Parathyroid adenoma (tissue), 2 donors: ENCODE measurements around the gene ARHGEF11.

Experiments
- H2AFZ ChIP-seq: fragments of 300-600 bp; sonication (generic); one replicate; pipeline ENCODE4 v1.7.0; 2017; ENCODE audit warnings: antibody characterized with exemption, mild to moderate bottlenecking
- H3K27ac ChIP-seq: fragments of 300-600 bp; sonication (generic); one replicate; pipeline ENCODE4 v1.7.0; 2017
- H3K27me3 ChIP-seq: fragments of 300-600 bp; sonication (generic); one replicate; pipeline ENCODE4 v1.7.0; 2017; ENCODE audit warnings: low read length; ENCODE audit not compliant: control insufficient read depth, insufficient read depth
- H3K36me3 ChIP-seq: fragments of 300-600 bp; sonication (generic); one replicate; pipeline ENCODE4 v1.7.0; 2017; ENCODE audit warnings: low read length; ENCODE audit not compliant: control insufficient read depth, insufficient read depth
- H3K4me1 ChIP-seq: fragments of 300-600 bp; sonication (generic); one replicate; pipeline ENCODE4 v1.7.0; 2017; ENCODE audit warnings: control low read depth
- H3K4me2 ChIP-seq: fragments of 300-600 bp; sonication (generic); one replicate; pipeline ENCODE4 v1.7.0; 2017; ENCODE audit warnings: low read length
- H3K4me3 ChIP-seq: fragments of 300-600 bp; sonication (generic); one replicate; pipeline ENCODE4 v1.7.0; 2017; ENCODE audit warnings: low read depth, low read length
- H3K79me2 ChIP-seq: fragments of 300-600 bp; sonication (generic); one replicate; pipeline ENCODE4 v1.7.0; 2017; ENCODE audit warnings: control low read depth
- H3K9ac ChIP-seq: fragments of 300-600 bp; sonication (generic); one replicate; pipeline ENCODE4 v1.7.0; 2017; ENCODE audit warnings: mild to moderate bottlenecking
- H3K9me3 ChIP-seq: fragments of 300-600 bp; sonication (generic); one replicate; pipeline ENCODE4 v1.7.0; 2017; ENCODE audit warnings: low read length; ENCODE audit not compliant: control insufficient read depth
- TF ChIP-seq, protein P1 (sequence below): fragments of 300-600 bp; sonication (generic); IDR thresholded peaks from one replicate; pipeline ENCODE4 v1.7.0; 2017; ENCODE audit warnings: antibody characterized with exemption, mild to moderate bottlenecking
- donor health status: primary hyperparathyroidism.

ARHGEF11 gene

DNA sequence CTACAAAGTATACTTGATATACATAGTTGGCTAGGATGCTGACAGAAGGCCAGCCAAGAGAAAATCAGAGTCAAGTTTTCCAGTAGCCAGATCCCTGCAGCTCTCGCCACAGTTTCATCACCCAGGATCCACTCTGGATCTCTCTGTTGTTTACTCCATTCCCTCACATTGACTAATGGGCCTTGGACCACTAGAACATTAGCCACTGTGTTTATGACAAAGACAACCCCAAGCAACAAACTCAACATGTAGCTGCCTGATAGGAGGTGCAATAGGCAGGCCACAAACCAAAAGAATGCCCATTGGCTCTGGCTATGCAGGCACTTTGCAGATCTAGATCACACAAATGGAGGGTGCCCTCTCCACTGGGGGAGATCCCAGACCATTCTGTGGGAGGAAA is 44.2 kb downstream of the ARHGEF11 start:
- no peak overlapping the region for H3K4me3 ChIP-seq

DNA sequence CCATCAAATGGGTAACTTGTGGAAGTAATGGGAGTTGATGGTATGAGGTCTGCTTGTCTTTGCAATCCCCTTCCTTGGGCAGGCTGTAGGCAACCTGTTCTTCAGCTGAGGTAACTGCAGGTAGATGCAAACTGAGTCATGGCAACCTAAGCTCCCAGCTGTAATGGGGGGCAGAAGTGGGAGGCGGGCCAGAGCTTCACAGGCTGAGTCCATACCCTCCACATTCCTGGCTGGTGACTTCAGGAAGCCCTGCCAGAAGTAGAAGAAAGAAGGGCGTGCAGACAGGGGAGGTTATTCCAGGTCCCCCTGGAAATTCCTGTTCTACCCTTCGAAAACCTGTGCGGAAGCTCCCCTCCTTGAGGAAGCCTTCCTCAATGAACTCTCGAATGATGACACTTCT is 44.9 kb downstream of the ARHGEF11 start:
- Histone ChIP-seq H3K79me2 (peaks cover 4% of the 10 kb centered on the region), H3K9me3 (no peaks in the 10 kb centered on the region), H3K4me2 (no peak overlapping the region), H3K36me3 (no peaks in the 10 kb centered on the region), H3K9ac (no peak overlapping the region), H2AFZ (no peak overlapping the region), H3K27me3 (no peaks in the 10 kb centered on the region), H3K4me3 (no peak overlapping the region), H3K27ac (no peak overlapping the region), H3K4me1 (no peaks in the 10 kb centered on the region)
- TF ChIP-seq, protein P1, sequence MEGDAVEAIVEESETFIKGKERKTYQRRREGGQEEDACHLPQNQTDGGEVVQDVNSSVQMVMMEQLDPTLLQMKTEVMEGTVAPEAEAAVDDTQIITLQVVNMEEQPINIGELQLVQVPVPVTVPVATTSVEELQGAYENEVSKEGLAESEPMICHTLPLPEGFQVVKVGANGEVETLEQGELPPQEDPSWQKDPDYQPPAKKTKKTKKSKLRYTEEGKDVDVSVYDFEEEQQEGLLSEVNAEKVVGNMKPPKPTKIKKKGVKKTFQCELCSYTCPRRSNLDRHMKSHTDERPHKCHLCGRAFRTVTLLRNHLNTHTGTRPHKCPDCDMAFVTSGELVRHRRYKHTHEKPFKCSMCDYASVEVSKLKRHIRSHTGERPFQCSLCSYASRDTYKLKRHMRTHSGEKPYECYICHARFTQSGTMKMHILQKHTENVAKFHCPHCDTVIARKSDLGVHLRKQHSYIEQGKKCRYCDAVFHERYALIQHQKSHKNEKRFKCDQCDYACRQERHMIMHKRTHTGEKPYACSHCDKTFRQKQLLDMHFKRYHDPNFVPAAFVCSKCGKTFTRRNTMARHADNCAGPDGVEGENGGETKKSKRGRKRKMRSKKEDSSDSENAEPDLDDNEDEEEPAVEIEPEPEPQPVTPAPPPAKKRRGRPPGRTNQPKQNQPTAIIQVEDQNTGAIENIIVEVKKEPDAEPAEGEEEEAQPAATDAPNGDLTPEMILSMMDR, result no peak

More for the DNA sequence above, 44.2 kb downstream of the ARHGEF11 start:
- Histone ChIP-seq H3K9ac (no peak overlapping the region), H3K4me2 (no peak overlapping the region), H2AFZ (no peak overlapping the region), H3K36me3 (no peaks in the 10 kb centered on the region), H3K27me3 (no peaks in the 10 kb centered on the region), H3K9me3 (no peaks in the 10 kb centered on the region), H3K79me2 (peaks cover 4% of the 10 kb centered on the region), H3K27ac (no peak overlapping the region), H3K4me1 (no peaks in the 10 kb centered on the region)
- TF ChIP-seq, protein P1, result no peak

DNA sequence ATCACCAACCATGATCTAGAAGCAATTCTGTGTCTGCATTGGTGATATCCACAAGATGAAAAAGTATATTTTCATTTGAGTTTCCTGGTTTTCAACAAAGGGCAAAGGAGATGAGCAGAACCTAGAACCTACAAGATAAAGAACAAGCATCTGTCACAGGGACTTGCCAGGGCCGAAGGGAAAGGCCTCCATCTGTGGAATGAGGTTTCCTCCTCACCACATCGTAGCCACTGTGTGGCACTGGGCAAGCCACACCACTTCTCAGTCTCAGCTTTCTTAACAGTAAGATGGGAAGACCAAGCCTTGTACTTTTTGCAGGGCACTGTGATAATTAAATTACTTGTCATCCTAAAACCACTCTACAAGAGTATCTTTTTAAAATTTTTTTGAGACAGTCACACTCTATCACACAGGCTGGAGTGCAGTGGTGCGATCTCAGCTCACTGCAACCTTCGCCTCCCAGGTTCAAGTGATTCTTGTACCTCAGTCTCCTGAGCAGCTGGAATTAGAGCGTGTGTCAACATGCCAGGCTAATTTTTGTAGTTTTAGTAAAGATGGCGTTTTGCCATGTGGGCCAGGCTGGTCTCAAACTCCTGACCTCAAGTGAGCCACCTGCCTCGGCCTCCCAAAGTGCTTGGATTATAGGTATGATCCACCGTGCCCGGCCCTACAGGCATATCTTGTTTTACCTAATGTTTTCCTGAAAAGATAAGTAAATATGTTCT is 45.8 kb downstream of the ARHGEF11 start:
- H3K36me3 ChIP-seq, result no peaks in the 10 kb centered on the region
- no peak overlapping the region for H3K27ac ChIP-seq
- H3K4me3 ChIP-seq, result no peak overlapping the region
- no peak overlapping the region for H3K4me2 ChIP-seq
- no peaks in the 10 kb centered on the region for H3K9me3 ChIP-seq
- TF ChIP-seq, protein P1, result no peak
- no peak overlapping the region for H3K9ac ChIP-seq
- no peaks in the 10 kb centered on the region for H3K4me1 ChIP-seq
- H3K27me3 ChIP-seq, result no peaks in the 10 kb centered on the region
- H2AFZ ChIP-seq, result no peak overlapping the region
- peaks cover 4% of the 10 kb centered on the region for H3K79me2 ChIP-seq

DNA sequence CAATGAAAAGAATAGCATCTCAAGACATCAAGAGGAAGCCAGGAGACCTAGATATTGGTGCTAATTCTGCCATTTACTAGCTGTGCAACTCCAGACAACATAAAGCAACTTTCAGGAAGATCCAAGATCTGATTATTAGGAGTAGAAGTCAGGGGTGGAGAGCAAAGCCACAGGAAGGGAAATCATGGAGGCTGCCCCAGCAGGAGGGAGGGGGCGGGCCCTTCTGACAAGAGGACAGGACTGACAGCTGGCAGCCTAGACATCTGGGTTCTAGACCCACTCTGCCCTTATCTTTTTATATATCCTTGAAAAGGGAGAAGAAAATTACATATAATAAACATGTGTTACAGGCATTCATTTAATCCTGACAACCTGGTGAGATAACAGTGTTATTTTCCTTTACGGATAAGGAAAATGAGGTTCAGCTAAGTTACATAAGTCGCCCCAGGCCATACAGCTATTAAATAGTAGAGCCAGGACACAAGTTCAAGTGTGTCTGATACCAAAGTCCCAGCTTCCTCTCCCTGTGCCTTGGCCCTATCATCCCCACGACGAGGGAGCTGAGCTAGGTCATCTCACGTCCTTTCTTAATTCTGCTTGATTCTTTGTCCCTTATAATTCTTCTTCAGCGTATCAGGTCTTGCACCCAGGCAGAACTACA is 46.6 kb downstream of the ARHGEF11 start:
- Histone ChIP-seq H3K9ac (no peak overlapping the region), H3K4me1 (no peaks in the 10 kb centered on the region), H3K27me3 (no peaks in the 10 kb centered on the region), H3K4me3 (no peak overlapping the region), H3K9me3 (no peaks in the 10 kb centered on the region), H3K27ac (no peak overlapping the region), H3K36me3 (no peaks in the 10 kb centered on the region), H3K4me2 (no peak overlapping the region), H2AFZ (no peak overlapping the region), H3K79me2 (peaks cover 2% of the 10 kb centered on the region)
- TF ChIP-seq, protein P1, result no peak
